ENCODE results near the gene FCN3.

FCN3 gene

DNA sequence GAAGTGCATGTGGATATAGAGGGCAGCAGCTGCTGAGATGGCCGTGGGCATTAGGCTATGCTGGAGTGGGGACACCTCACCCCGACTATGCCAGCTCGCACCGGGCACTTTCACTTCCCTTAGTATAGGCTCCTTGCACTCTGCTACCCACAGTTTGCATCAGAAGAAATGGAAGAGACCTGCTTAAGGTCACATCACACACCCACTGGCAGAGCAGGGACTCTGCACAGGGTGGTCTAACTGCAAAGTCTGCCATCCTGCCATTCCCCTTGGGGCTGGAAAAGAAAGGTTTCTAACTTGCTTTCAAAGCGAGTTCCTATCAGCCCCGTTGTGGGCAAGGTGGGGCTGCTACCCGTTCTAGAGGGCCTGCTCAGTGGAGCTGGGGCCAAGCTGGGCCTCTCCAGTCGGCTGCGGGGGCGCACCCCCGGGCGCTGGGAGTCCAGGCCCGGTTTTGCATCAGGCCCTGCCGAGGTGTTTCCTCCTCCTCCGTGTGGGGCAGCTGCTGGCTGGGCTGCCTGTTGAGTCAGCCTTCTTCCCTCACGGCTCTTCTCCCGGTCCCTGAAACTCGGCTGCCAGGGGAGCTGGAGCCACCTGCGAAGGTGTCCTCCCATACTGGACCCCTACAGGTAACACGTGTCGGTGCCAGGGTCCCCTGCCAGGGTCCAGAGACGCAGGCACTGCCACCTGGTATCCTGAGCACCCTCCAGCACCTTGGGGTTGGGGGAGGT, 32.9 kb downstream of the FCN3 start, which contains the start of gene SYTL1:
Gene SYTL1, plus strand, starts transcription at position 498 of the 728 bp plus-strand sequence. CDS start 3,313 bp downstream, outside the sequence.
- peak; percentile 34 to 43 for DNase-seq (ENCODE audit: low read depth in 2 of 2)

DNA sequence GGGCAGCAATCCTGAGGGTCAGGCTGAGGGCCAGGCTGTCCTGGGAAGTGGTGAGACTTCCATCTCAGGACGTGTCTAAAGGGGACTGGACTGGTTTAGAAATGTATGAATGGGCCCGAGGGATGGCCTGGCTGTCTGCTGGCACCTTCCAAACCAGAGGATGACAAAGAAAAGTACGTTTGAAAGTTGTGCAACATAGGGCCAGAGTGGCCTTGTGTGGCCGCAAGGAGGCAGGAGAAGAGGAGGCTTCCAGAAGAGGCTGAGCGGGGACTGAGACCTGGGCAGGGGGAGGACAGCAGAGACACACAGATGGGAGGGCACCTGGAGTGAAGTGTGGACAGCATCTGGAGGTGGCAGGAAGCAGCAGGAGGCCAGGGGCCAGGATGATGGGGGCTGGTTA, 35.4 kb downstream of the FCN3 start:
- DNase-seq (ENCODE audit: low read depth in 2 of 2): no peak

DNA sequence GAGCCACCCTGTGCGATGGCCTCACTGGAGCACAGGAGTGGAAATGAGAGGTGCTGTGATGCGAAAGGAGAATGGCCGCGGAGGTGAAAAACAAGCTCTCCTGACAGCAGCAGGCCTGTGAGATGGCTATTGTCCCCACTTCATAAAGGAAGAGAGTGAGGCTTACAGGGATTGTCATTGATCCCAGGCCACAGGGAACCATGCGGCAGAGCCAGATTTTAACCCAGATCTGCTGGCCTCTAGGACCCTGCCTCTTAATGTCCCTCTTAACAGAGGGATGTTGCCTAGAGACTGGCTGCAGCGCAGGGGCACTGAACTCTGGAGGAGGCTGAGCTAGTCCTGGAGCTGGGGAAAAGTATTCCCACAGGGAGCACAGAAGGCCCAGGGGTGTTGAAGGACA, 35.9 kb downstream of the FCN3 start:
- DNase-seq (ENCODE audit: low read depth in 2 of 2): no peak

DNA sequence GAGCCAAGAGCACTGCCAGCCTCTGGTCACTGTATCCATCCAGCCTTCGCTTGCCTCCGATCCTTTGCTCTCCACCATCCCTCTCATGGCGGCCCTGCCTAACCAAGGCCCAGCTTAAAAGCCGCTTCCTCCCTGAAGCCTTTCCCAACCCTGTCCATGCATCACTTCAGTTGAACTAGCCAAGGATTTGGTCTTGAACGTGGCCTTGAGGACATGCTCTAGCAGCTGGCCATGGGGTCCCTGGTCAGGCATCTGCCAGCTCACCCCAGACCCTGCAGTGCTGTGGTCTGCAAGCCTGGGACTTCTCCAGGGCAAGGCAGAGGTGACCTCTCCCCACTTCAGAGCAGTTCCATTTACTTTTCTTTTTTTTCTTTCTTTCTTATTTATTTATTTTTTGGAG, 37.9 kb downstream of the FCN3 start:
- DNase-seq (ENCODE audit: low read depth in 2 of 2): no peak

DNA sequence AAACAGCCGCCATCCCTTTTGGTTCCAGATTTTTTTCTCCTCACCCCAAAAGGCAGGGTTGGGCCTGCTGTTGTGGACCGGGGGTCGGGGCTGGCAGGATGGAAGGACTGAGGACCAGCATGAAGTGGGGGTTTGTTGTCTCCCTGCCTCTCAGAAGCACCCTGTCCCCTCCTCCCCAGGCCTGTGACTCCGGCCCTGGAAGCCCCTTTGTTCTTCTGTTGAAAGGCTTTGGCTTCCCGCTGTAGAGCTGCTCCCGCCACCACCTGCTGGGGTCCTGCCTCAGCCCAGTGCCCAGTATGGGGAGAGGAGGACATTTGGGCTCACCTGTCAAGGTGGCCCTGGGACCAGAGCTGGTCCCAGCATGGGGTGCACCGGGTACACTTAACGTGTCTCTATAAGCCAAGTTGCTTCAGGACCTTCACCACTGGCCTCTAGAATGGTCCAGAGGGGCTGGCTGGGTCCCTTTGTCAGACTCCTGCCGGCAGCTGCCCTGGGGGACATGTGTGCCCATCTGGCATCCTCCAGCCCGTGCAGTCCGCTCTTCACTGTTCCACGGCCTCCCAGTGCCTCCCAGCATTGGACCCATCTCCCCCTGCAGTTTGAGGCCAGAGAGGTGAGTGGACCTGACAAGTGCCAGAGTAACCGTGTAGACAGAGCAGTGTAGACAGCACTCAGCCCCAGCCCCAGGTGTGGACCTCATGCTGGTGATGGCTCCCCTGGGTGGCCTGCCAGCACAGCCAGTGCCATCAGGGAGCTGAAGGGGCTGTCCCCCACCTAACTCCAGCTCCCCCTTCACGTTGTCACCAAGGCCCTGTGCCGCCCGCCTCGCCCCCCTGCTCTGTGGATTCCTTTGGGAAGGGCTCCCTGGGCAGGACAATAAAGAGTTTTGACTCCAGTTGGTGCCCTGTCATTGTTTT, 38.9 kb downstream of the FCN3 start:
- no peak for DNase-seq (ENCODE audit: low read depth in 2 of 2)

DNA sequence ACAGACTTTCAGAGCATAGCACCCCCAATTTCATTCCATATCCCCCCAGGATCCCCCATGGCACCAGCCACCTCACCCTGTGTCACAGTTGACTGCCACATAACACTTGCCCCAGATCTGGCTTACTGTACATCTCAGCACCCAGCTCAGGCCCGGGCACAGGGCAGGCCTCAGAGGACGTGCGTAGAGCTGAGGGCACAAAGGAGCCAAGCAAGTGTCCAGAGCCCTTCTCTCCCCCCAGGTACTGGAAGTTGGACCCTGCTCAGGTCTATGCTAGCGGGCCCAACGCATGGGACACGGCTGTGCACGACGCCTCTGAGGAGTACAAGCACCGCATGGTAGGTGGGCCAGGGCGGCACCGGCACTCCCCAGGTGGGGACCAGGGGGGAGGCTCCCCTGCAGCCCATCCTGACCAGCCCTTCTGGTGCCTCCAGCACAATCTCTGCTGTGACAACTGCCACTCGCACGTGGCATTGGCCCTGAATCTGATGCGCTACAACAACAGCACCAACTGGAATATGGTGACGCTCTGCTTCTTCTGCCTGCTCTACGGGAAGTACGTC, 40.8 kb downstream of the FCN3 start:
- no peak for DNase-seq (ENCODE audit: low read depth in 2 of 2)

DNA sequence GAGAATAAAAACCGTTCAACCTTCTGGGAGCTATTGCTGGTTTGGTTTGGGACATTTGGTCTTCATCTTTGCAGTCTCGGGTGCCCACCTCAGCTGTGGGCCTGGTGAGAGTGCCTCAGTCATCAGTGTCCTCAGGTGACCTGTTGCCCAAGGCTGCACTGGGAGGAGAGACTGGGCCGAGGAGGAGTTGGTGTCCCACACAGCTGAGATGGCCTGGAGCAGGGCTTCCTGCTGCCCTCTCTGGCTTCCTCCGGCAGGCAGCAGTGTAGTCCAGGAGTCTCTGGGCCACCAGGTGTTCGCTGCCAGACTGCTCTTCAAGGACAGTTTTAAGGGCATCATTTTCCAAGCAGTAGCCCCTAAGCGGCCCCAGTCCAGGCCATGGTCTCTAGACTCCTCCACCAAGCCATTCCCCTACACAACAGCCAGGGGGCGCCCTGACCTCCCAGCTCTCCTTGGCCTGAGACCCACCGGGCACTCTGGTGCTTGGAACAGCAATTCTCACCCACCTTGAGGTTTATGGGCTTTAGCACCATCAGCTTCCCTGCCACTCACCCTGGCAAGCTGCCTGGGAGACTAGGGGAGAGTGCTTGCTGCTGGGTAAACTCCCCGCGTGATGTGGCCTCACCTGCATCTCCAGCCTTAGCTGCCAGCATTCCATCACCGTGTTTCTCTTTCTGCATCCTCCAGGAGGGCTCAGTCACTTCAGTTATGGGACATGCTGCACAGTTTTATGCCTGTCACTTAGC, 41.9 kb downstream of the FCN3 start:
- peak; percentile 32 to 47 for DNase-seq (ENCODE audit: low read depth in 2 of 2)

DNA sequence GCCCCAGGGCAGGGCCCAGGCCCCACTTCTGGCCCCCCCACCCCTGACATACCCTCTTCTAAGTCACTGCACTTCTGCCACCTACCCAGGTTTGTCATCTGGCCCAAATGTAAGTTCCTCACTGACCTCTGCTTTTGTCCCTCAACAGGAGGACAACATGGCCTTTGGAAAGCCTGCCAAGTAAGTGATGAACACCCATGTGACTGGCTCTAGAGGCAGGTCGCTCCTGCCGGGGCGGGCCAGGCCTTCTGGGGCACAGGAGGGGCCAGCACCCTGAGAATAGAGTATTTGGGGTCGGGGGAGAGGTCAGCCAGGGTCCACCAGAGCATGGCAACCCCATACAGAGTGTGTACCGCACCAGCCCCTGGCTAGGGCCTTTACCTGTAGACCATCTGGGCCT, 42.7 kb downstream of the FCN3 start:
- DNase-seq (ENCODE audit: low read depth in 2 of 2): no peak

DNA sequence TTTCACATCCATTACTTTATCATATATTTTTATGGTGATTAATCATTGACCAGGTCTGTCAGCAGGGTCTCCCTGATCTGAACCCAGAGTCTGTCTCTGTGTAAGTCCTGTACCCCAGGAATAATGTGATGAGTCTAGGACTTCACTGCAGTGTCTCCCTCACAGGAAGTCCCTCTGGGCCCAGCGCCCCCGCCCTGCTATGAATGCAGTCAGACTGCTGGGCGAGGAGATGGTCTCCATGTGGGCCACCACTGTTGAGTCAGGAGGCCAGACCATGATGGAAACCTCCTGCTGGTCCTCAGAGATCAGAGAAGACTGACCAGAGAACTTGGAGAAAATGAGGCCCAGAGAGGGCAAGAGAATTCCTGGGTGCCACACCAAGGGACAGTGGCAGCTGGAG, 43.2 kb downstream of the FCN3 start:
- no peak for DNase-seq (ENCODE audit: low read depth in 2 of 2)

DNA sequence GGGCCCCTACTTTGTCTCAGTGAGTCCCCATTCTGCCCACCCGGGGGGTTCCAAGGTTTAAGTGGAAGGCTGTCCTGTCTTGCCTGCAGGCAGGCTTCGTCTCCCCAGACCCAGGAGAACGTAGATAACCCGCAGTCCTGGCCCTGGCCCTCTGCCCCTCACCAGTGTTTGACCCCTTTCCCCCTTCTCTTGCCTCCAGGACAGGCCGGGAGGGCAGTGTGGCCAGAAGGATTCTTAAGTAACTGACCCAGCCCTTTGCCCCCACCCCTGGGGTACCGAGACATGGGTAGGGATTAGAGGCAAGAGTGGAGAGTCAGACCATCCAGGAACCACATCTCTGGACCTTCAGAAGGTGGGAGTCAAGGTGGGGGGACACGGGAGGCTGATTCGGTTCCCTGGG, 43.8 kb downstream of the FCN3 start:
- DNase-seq (ENCODE audit: low read depth in 2 of 2): no peak

DNA sequence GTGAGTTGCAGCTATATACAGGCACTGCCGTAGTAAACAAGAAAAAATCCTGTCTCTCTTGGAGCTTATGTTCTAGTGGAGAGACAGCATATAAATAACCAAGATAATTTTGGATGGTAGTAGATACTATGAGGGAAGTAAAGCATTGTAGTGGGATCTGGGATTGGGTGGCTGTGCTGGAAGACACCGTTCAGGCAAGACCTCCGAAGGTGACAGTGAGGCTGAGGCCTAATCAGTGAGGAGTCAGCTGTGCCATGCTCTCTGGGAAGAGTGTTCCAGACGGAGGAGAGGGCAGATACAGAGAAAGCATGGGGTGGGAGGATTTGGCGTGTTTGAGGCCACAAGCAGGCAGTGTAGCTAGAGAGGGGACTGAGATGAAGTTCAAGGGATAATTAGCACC, 46.7 kb downstream of the FCN3 start:
- no peak for DNase-seq (ENCODE audit: low read depth in 2 of 2)

DNA sequence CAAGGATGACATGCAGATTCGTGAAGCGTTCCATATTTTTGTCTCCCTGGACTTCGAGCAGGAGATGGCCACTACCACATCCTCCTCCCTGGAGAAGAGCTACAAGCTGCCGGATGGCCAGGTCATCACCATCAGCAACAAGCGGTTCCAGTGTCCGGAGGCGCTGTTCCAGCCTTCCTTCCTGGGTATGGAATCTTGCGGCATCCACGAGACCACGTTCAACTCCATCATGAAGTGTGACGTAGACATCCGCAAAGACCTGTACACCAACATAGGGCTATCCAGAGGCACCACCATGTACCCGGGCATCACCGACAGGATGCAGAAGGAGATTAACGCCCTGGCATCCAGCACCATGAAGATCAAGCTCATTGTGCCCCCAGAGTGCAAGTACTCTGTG, 49.3 kb downstream of the FCN3 start:
- DNase-seq (ENCODE audit: low read depth in 2 of 2): no peak

DNA sequence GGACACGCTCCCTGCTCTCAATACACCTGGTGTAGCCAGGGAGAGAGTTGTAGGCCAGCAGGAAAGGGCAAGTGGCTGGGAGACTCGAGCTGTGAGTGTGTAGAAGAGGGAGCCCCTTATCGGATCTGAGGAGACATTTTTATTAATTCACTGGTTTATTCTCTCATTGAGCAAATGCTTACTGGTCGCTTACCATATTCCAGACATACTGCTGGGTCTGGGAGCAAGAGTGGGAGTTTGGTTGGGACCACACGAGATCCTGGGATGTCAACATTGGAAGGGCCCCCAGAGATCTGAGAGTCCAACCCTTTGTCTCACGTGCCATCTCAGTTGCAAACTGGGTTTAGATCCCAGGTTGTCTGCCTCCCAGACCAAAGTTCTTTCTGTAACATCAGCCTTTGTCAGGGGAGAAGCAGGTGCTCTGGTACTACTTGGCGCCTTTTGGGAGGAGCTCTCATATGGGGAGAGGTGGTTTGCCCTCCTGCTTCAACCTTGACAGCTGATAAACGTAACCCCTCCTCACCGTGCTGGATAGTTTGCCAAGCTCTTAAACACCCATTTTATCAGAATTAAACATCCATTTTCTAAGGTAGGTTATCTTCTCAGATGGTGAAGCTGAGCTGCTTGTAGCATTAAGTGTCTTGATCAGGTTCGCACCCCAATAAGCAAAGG, 51.9 kb downstream of the FCN3 start:
- no peak for DNase-seq (ENCODE audit: low read depth in 2 of 2)

DNA sequence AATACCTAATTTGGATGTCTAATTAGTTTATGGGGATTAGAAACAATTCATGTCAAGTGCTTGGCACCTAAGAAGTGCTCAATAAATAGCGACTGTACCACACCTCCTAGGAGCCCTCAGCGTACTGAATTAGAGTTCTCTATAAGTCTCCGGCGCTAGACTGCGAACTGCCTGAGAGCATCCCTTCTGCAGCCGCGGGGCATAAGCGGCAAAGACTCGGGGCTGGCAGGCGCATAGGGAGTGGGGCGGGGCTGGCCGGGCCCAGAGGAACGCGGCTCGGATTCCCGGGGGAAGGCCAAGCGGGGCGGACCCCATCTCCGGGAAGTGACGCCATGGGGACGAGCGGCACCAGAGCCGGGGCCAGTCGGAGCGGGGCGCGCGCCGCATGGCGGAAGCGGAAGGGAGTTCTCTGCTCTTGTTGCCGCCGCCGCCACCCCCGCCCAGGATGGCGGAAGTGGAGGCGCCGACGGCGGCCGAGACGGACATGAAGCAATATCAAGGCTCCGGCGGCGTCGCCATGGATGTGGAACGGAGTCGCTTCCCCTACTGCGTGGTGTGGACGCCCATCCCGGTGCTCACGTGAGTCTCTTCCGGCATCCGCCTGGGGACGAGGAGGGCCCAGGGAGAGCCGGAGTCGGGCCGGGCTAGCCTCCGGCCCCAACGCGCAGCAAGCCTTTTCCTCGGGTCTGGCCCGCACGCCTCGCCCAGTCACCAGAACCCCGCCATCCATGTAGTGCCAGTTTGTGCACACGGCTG, 52.6 kb downstream of the FCN3 start, which contains the start of gene TMEM222:
Gene TMEM222, plus strand, starts transcription at position 351 of the 756 bp plus-strand sequence. Its CDS starts 35 bp downstream, at position 386.
- DNase-seq (ENCODE audit: low read depth in 2 of 2): peak; percentile 93

All from stimulated activated CD8-positive, alpha-beta memory T cell treated with anti-CD3 and anti-CD28 coated beads, Interleukin-7, amount 100 ng/mL, for 1 hour (primary cell).